T-helper 2 cell treated with Interferon-gamma antibody and Interleukin-4, amounts not matched to agents 100 ng/mL and 5 ng/mL, for 36 hours (primary cell): ENCODE results near the gene OR2AG2. TPM values are rescaled to one million over a fixed set of nuclear protein-coding genes. Genes with fewer than 3 reads are reported as not detected.

Experiments
- intact Hi-C: fragments of 100-400 bp; cut with micrococcal nuclease; formaldehyde crosslinking; loops from one replicate; pipeline ENCODE4 v1.15.1; 2023
- total RNA-seq: library from RNA; stranded (reverse); gene quantifications from 2 replicates; pipeline ENCODE4 v1.2.3, GENCODE V29; 2022

The OR2AG2 gene
- total RNA-seq, 1 donor from 2014 or later = 0.18 TPM

- intact Hi-C loops = loop anchor here (5.0 to 10.0 kb wide), 2 partner anchors 143 to 1060 kb away; partner anchors contain the start of genes ILK, RRP8, TRIM22 and TRIM5
These were observed 26.8 kb downstream of the OR2AG2 start for GRCh38 chr11:6745018-6745417.

GRCh38 chr11:6742260-6742659 is 29.5 kb downstream of the OR2AG2 start:
- intact Hi-C loops = loop anchor here (10.0 kb wide), 1 partner anchor 1057 kb away; the partner anchor contains the start of genes TRIM22 and TRIM5

DNA sequence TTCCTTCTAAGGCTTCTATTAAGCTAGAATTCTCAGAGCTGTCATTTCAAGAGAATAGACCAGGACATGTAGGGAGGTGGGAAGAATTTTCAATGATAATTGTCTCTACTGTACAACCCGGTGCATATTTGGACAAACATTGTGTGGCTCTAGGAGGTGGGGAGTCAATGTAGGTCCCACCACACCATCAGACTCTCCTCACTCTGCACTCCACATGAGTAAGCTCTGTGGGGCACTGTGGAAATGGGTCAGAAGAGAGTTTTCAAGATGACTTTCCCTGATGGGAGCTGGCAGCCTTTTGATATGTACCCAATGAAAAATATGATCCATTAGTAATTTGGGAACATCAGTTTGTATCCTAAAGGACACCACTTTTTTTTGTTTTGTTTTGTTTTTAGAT is 33.2 kb downstream of the OR2AG2 start:
- intact Hi-C loops = loop anchor here (1.0 to 5.0 kb wide), 3 partner anchors 8 to 189 kb away; partner anchors contain the start of gene ZNF215

GRCh38 chr11:6737872-6738466 is 33.8 kb downstream of the OR2AG2 start:
- intact Hi-C loops = loop anchor here (1.0 to 5.0 kb wide), 3 partner anchors 8 to 189 kb away; partner anchors contain the start of gene ZNF215

GRCh38 chr11:6736495-6737121 is 35.2 kb downstream of the OR2AG2 start:
- intact Hi-C loops = loop anchor here (5.0 kb wide), 1 partner anchor 191 kb away; the partner anchor contains the start of gene ZNF215

DNA sequence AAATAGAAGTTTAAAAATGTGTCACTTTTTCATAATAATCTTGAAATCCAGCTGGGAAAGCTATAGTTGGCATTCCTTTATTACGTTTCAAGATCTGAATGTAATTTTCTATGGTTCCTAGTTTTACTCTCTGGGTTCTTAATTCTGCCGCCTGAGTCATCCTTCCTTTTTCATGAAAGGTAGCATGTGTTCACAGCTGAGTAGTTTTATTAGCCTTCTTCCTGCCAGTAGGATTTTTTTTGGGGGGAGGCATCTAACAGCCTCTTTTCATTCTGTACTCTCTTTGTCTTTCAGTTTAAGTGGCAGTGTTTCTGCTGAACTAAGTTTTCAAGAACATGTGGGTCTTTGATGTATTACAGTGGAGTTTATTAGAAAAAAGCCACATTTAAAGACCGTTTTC is 36.5 kb downstream of the OR2AG2 start:
- intact Hi-C loops = loop anchor here (5.0 kb wide), 1 partner anchor 192 kb away; the partner anchor contains the start of gene ZNF215

DNA sequence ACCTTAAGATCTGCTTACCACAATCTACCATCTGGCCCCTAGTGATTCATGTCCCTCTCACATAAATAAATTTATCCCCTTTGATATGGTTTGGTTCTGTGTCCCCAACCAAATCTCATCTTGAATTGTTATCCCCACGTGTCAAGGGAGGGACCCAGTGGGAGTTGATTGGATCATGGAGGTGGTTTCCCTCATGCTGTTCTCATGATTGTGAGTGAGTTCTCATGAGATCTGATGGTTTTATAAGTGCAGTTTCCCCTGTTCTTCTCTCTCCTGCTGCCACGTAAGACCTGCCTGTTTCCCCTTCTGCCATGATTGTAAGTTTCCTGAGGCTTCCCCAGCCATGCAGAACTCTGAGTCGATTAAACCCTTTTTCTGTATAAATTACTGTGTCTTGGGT is 37.2 kb downstream of the OR2AG2 start:
- intact Hi-C loops = loop anchor here (5.0 kb wide), 1 partner anchor 193 kb away; the partner anchor contains the start of gene ZNF215

GRCh38 chr11:6733326-6734275 is 38.2 kb downstream of the OR2AG2 start:
- intact Hi-C loops = no loop called here

GRCh38 chr11:6727971-6728760 is 43.6 kb downstream of the OR2AG2 start:
- intact Hi-C loops = no loop called here

- intact Hi-C loops = no loop called here
These were observed 46.3 kb downstream of the OR2AG2 start for GRCh38 chr11:6725386-6725896.

- intact Hi-C loops = no loop called here
These were observed 47.8 kb downstream of the OR2AG2 start for GRCh38 chr11:6724013-6724412.

GRCh38 chr11:6721343-6721742 is 50.4 kb downstream of the OR2AG2 start:
- intact Hi-C loops = no loop called here

GRCh38 chr11:6719576-6719975 is 52.2 kb downstream of the OR2AG2 start:
- intact Hi-C loops = no loop called here

GRCh38 chr11:6717426-6717825 is 54.4 kb downstream of the OR2AG2 start:
- intact Hi-C loops = no loop called here

Other genes with a start within 250 kb of the OR2AG2 start
- gene RRP8, start 168.4 kb downstream of the OR2AG2 start, total RNA-seq = 26.9 and 31.4 TPM in 2 replicates
- 128 and 134 TPM in 2 replicates for gene ILK, start 168.2 kb downstream of the OR2AG2 start, total RNA-seq
- 123 and 133 TPM in 2 replicates for gene TAF10, start 159.8 kb downstream of the OR2AG2 start, total RNA-seq
- gene TPP1, start 152.6 kb downstream of the OR2AG2 start, total RNA-seq = 63.3 and 64.4 TPM in 2 replicates
- 0.43 and 0.45 TPM in 2 replicates for gene DCHS1, start 116.2 kb downstream of the OR2AG2 start, total RNA-seq
- 71.3 and 72.4 TPM in 2 replicates for gene MRPL17, start 88.6 kb downstream of the OR2AG2 start, total RNA-seq
- gene OR2AG1, start 11.0 kb upstream of the OR2AG2 start, total RNA-seq = not detected in 2 replicates
- 0.23 TPM in 2 replicates for gene OR6A2, start 27.7 kb upstream of the OR2AG2 start, total RNA-seq
- not detected in 2 replicates for gene OR10A5, start 73.7 kb upstream of the OR2AG2 start, total RNA-seq
- not detected in 2 replicates for gene OR10A2, start 91.1 kb upstream of the OR2AG2 start, total RNA-seq
- gene OR10A4, start 104.6 kb upstream of the OR2AG2 start, total RNA-seq = not detected in 2 replicates
- 0.27 TPM in 1 of 2 replicates, not detected in the other for gene OR2D2, start 120.5 kb upstream of the OR2AG2 start, total RNA-seq
- not detected in 2 replicates for gene OR2D3, start 149.0 kb upstream of the OR2AG2 start, total RNA-seq
- gene ZNF215, start 154.4 kb upstream of the OR2AG2 start, total RNA-seq = 3.3 and 3.4 TPM in 2 replicates
- gene ZNF214, start 248.4 kb upstream of the OR2AG2 start, total RNA-seq = not detected in 2 replicates
- 0.11 and 0.39 TPM in 2 replicates for gene NLRP14, start 248.5 kb upstream of the OR2AG2 start, total RNA-seq